A549 (cell line): ENCODE measurements around the gene GALR3. TPM values are rescaled to one million over a fixed set of nuclear protein-coding genes. Genes with fewer than 3 reads are reported as not detected.

Source experiments
- ATAC-seq, 2 experiments: fragments of 200-7000 bp in 1 of 2; fragments of >200 bp in 1 of 2; cut with Nextera tagmentation in 1 of 2; cut with Tn5 transposase in 1 of 2; 3 replicates each; pipeline versions ENCODE4 v1.8.0 to v1.9.1; 2018 to 2020; ENCODE audit warnings: mild to moderate bottlenecking in 1 of 2, moderate library complexity in 1 of 2
- CTCF ChIA-PET: fragments of 300-600 bp; sonication (Branson Sonifier 250); formaldehyde crosslinking; extraction: SDS; loops from one replicate; lab custom pipeline; 2021; ENCODE audit warnings: antibody characterized with exemption, inconsistent platforms; lab: Yijun Ruan, JAX
- POLR2A ChIA-PET: fragments of 350-600 bp; formaldehyde crosslinking; extraction: SDS; loops from one replicate; lab custom pipeline; 2021; ENCODE audit warnings: antibody characterized with exemption, inconsistent platforms; lab: Yijun Ruan, JAX
- DNase-seq, 2 experiments: peaks; one replicate each; pipeline versions ENCODE4 v3.0.0 to v3.0.0-alpha.2; 2011 to 2016; ENCODE audit warnings: low read depth in 1 of 2, low spot score in 1 of 2
- FAIRE-seq: peaks from 2 replicates; lab custom pipeline; 2011; peaks lifted over from hg19 to GRCh38; lab: Jason Lieb, UNC
- H3K27ac ChIP-seq, 2 experiments: fragments of >200 bp; sonication (Bioruptor Twin); formaldehyde crosslinking; 3 replicates each; pipeline ENCODE4 v1.5.1; 2016 to 2017
- H3K4me1 ChIP-seq: fragments of >200 bp; sonication (Bioruptor Twin); formaldehyde crosslinking; 3 replicates; pipeline ENCODE4 v1.6.1; 2016
- H3K4me2 ChIP-seq: fragments of >200 bp; sonication (Bioruptor Twin); formaldehyde crosslinking; 3 replicates; pipeline ENCODE4 v1.6.1; 2016
- H3K4me3 ChIP-seq: fragments of >200 bp; sonication (Bioruptor Twin); formaldehyde crosslinking; 3 replicates; pipeline ENCODE4 v1.5.1; 2016
- H3K9me3 ChIP-seq: fragments of >200 bp; sonication (Bioruptor Twin); formaldehyde crosslinking; 3 replicates; pipeline ENCODE4 v1.6.1; 2016
- CBX2 ChIP-seq: fragments of 200-600 bp; sonication (generic); IDR thresholded peaks from 2 replicates; pipeline ENCODE4 v1.6.1; 2016; ENCODE audit warnings: low read depth, mild to moderate bottlenecking, borderline replicate concordance
- EHF ChIP-seq: fragments of 250-450 bp; sonication (Bioruptor Pico); IDR thresholded peaks from 2 replicates; pipeline ENCODE4 v1.5.0; 2020; ENCODE audit warnings: mild to moderate bottlenecking
- FOSL2 ChIP-seq, 2 experiments: fragments of 450-650 bp in 1 of 2; fragments of >200 bp in 1 of 2; sonication (Bioruptor Twin) in 1 of 2; formaldehyde crosslinking; IDR thresholded peaks; 2 replicates each; pipeline versions ENCODE4 v1.5.0 to v1.6.1; 2016 to 2020; ENCODE audit warnings: mild to moderate bottlenecking in 1 of 2, moderate library complexity in 1 of 2
- HOXB5 ChIP-seq: fragments of 250-450 bp; sonication (Bioruptor Pico); IDR thresholded peaks from 2 replicates; pipeline ENCODE4 v1.5.0; 2020; ENCODE audit warnings: mild to moderate bottlenecking, moderate library complexity
- JUNB ChIP-seq: fragments of >200 bp; sonication (Bioruptor Twin); formaldehyde crosslinking; IDR thresholded peaks from 2 replicates; pipeline ENCODE4 v1.6.1; 2016
- NFE2L2 ChIP-seq: fragments of 150-350 bp; conservative IDR thresholded peaks from 2 replicates; pipeline ENCODE4 v1.6.1; 2014; ENCODE audit warnings: low read length
- NPAS2 ChIP-seq: fragments of 250-450 bp; sonication (Bioruptor Pico); IDR thresholded peaks from 2 replicates; pipeline ENCODE4 v1.8.0; 2022; ENCODE audit warnings: mild to moderate bottlenecking, moderate library complexity, borderline replicate concordance
- REST ChIP-seq: fragments of 200-600 bp; sonication (generic); IDR thresholded peaks from 2 replicates; pipeline ENCODE4 v1.6.1; 2016; ENCODE audit warnings: antibody characterized with exemption, mild to moderate bottlenecking, moderate library complexity
- RNF2 ChIP-seq: fragments of 200-600 bp; sonication (generic); IDR thresholded peaks from 2 replicates; pipeline ENCODE4 v1.6.1; 2016; ENCODE audit warnings: low read depth, mild to moderate bottlenecking, antibody characterized with exemption, moderate library complexity, borderline replicate concordance
- ZFP36 ChIP-seq: fragments of 450-650 bp; IDR thresholded peaks from 2 replicates; pipeline ENCODE4 v1.6.1; 2014; ENCODE audit warnings: borderline replicate concordance; ENCODE audit not compliant: partially characterized antibody
- ZSCAN20 ChIP-seq: fragments of 250-450 bp; sonication (Bioruptor Pico); IDR thresholded peaks from 2 replicates; pipeline ENCODE4 v1.8.0; 2022; ENCODE audit warnings: mild to moderate bottlenecking, moderate library complexity
- WGBS: methylation state at CpG from one replicate; pipeline ENCODE4 v1.1.6; 2017; ENCODE audit errors: missing lambda C conversion rate; 5-methylcytosine and 5-hydroxymethylcytosine counted together
- polyA plus RNA-seq, 4 experiments: library from polyadenylated mRNA; depleted of rRNA in 3 of 4; stranded (reverse); fragments of >200 nt; fragmentation: RNase III in 1 of 4; extraction: RNeasy Plus Mini Kit Qiagen cat#74134 plus additional on column Dnase treatment in 1 of 4; gene quantifications; 2 replicates in 3 of 4; 3 replicates in 1 of 4; pipeline ENCODE4 v1.2.3, GENCODE V29; 2011 to 2017
- TF ChIP-seq, protein P1 (sequence below): IDR thresholded peaks from 2 replicates; pipeline ENCODE4 v1.6.1; 2012
- TF ChIP-seq, protein P2 (sequence below): IDR thresholded peaks from 2 replicates; pipeline ENCODE4 v1.6.1; 2012
- TF ChIP-seq, protein P3 (sequence below): fragments of 250-450 bp; sonication (Bioruptor Pico); IDR thresholded peaks from 2 replicates; pipeline ENCODE4 v1.5.0; 2020; ENCODE audit warnings: low read depth, mild to moderate bottlenecking, moderate library complexity

The GALR3 gene
- polyA plus RNA-seq, 2 of the 4 experiments (the other 2 are of a cell fraction): not detected

DNA sequence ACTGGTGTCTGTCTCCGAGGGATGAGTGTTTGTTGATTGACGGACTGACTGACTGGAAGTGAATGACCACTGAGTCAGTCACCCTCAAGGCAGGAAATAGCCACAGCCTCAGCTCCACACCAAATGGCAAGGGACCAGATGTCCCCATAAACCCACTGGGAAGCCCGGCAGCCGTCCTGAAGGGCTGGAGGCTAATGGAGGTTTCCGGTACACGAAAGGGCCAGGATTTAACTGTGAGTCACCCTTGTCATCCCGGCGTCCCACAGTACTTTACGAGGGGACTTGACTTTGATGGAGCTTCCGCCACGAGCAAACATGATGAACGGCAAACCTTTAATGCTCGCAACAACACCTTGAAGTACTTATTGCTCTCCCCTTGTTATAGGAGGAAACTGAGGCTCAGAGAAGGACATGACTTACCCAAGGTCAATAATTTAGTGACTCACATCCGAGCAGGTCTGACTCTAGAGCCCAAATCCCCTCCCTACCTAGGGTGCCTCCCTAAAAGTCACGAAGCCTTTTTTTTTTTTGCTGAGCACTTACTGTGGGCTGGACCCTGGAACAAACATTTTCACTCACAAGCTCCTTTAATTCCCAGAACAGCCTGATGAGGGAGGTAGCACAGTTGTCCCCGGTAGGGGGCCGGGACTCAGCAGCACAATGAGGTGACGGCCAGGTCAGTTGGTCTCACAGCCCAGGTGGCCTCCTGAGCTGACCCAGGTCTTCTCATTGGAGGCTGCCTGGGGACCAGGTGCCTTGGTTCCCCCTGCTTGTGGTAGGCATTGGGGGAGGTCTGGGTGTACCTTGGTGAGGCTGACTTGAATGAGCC is 40.6 kb upstream of the GALR3 start:
- no peak overlapping the region for H3K27ac ChIP-seq
- FAIRE-seq (no peak), DNase-seq (no peak), ATAC-seq (0 out of 6 replicates have a peak, but pooled peaks of 1 of the 2 experiments have one; percentile 14)
- CTCF ChIA-PET: interaction anchor here (0.9 to 4.9 kb wide), 8 partner anchors 10 to 244 kb away, joined by 3 to 24 read pairs (median 4); no protein-coding TSS in a partner anchor
- no peaks in the 10 kb centered on the region for H3K9me3 ChIP-seq
- TF ChIP-seq, protein P1, sequence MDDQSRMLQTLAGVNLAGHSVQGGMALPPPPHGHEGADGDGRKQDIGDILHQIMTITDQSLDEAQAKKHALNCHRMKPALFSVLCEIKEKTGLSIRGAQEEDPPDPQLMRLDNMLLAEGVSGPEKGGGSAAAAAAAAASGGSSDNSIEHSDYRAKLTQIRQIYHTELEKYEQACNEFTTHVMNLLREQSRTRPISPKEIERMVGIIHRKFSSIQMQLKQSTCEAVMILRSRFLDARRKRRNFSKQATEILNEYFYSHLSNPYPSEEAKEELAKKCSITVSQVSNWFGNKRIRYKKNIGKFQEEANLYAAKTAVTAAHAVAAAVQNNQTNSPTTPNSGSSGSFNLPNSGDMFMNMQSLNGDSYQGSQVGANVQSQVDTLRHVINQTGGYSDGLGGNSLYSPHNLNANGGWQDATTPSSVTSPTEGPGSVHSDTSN: no peak
- TF ChIP-seq JUNB (no peak), HOXB5 (no peak), REST (no peak), ZSCAN20 (CRISPR knock-in tag) (no peak), ZFP36 (no peak), NPAS2 (CRISPR knock-in tag) (no peak), NFE2L2 (no peak)
- TF ChIP-seq, protein P2, sequence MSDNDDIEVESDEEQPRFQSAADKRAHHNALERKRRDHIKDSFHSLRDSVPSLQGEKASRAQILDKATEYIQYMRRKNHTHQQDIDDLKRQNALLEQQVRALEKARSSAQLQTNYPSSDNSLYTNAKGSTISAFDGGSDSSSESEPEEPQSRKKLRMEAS: no peak
- H3K4me2 ChIP-seq: no peak overlapping the region
- POLR2A ChIA-PET: interaction anchor here (0.8 to 1.2 kb wide), 2 partner anchors 21 to 30 kb away, joined by 3 to 5 read pairs; no protein-coding TSS in a partner anchor
- no peak overlapping the region for H3K4me3 ChIP-seq
- WGBS: 61% methylated on average over 12 of the region's 18 CpGs
- H3K4me1 ChIP-seq: peaks cover 13% of the 10 kb centered on the region

DNA sequence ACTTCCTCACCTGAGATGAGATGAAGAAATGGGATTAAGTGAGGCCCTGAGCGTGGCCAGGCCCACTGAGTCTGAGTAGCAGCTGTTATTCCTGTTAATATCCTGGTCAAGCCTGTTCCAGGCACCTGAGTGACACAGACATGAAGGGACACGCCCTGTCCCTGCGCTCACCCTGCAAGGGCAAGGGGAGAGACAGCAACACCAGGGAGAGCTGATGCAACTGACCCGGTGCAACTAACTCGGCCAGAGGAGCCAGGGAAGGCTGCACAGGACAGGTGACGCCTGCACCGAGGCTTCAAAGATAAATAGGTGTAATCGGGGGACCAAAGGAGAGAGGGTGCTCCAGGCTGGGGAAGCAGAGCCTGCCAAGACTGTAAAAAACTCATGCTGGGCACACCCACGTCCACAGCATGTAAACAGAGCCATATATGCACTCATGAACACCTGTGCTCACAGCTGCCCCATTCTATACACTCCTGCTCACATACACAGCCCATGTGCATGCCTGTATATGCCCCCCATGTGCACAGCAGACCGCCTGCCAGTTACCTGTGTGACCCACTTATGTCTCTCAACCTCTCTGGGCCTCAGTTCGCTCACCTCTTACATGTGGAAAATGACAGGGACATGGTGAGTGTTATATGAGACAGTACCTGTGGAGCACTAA is 38.2 kb upstream of the GALR3 start:
- Histone ChIP-seq H3K4me3 (no peak overlapping the region), H3K4me2 (peak overlapping the region; percentile 27; the same call in 1 of the 3 replicates), H3K4me1 (peaks cover 13% of the 10 kb centered on the region), H3K9me3 (no peaks in the 10 kb centered on the region), H3K27ac (peak overlapping the region; percentile 40 to 60; a peak in 5 of 6 replicates)
- TF ChIP-seq RNF2: no peak
- no peak for TF ChIP-seq FOSL2 (IDR thresholded peaks at IDR 0.05)
- TF ChIP-seq FOSL2 (CRISPR knock-in tag; IDR thresholded peaks at IDR 0.05): no peak
- no peak for TF ChIP-seq CBX2
- TF ChIP-seq, protein P3, sequence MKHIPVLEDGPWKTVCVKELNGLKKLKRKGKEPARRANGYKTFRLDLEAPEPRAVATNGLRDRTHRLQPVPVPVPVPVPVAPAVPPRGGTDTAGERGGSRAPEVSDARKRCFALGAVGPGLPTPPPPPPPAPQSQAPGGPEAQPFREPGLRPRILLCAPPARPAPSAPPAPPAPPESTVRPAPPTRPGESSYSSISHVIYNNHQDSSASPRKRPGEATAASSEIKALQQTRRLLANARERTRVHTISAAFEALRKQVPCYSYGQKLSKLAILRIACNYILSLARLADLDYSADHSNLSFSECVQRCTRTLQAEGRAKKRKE (CRISPR knock-in tag): no peak
- no peak for TF ChIP-seq EHF
- no peak for TF ChIP-seq HOXB5
- no peak for DNase-seq
- ChIA-PET CTCF (interaction anchor here (1.4 kb wide), 1 partner anchor 9 kb away, joined by 3 read pairs; no protein-coding TSS in a partner anchor), POLR2A (no interaction called here)
- FAIRE-seq: no peak
- ATAC-seq: peak; percentile 10 to 55; a peak in 3 of 6 replicates
- 54% methylated on average over 8 of the region's 11 CpGs for WGBS
